A549 (cell line): Measurements from ENCODE around the gene FGGY.

Source experiments
- CTCF ChIP-seq: fragments of >200 bp; sonication (Bioruptor Twin); formaldehyde crosslinking; IDR thresholded peaks from 3 replicates; pipeline ENCODE4 v1.5.1; 2016
- MAFK ChIP-seq: fragments of 450-650 bp; IDR thresholded peaks from 2 replicates; pipeline ENCODE4 v1.6.1; 2014; ENCODE audit not compliant: partially characterized antibody
- MAX ChIP-seq: IDR thresholded peaks from 2 replicates; pipeline ENCODE4 v1.6.1; 2012
- PBX3 ChIP-seq: IDR thresholded peaks from 2 replicates; pipeline ENCODE4 v1.6.1; 2012
- POLR2A ChIP-seq: IDR thresholded peaks from 2 replicates; pipeline ENCODE4 v1.6.1; 2012; ENCODE audit warnings: mild to moderate bottlenecking, low read length
- REST ChIP-seq: fragments of 200-600 bp; sonication (generic); IDR thresholded peaks from 2 replicates; pipeline ENCODE4 v1.6.1; 2016; ENCODE audit warnings: antibody characterized with exemption, mild to moderate bottlenecking, moderate library complexity
- RFX5 ChIP-seq: fragments of 450-650 bp; IDR thresholded peaks from 2 replicates; pipeline ENCODE4 v1.7.1; 2014; ENCODE audit warnings: antibody characterized with exemption, mild to moderate bottlenecking, moderate library complexity

GRCh38 chr1:59314776-59315528, 18.1 kb downstream of the FGGY start:
- TF ChIP-seq MAX = no peak
- TF ChIP-seq REST = no peak
- no peak for TF ChIP-seq RFX5
- no peak for TF ChIP-seq POLR2A
- no peak for TF ChIP-seq MAFK
- TF ChIP-seq CTCF = no peak
- no peak for TF ChIP-seq PBX3
